Stimulated activated CD4-positive, alpha-beta T cell treated with anti-CD3 and anti-CD28 coated beads, Interleukin-1b, Interleukin-23, amount 100 ng/mL, for 24 hours (primary cell): ENCODE measurements around the gene MEF2A.

ENCODE experiments used
- DNase-seq, 4 experiments: peaks; one replicate each; pipeline ENCODE4 v3.0.0-alpha.2; 2020; ENCODE audit warnings: low read depth in 4 of 4, low spot score in 1 of 4

The MEF2A gene

DNA sequence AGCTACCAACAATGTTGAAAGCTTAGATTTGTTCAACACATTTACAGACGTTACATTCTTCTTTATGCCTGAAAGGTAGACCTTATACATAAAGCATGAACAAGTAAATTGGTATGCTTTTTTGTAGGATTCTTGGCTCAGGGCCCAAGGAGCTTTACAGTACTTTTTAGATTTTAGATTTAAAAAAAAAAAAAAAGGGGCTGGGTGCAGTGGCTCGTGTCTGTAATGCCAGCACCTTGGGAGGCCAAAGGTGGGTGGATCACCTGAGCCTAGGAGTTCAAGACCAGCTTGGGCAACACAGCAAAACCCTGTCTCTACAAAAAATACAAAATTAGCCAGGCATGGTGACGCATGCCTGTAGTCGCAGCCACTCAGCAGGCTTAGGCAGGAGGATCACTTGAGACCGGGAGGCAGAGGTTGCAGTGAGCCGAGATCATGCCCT, 39.7 kb downstream of the MEF2A start:
- no peak for DNase-seq

DNA sequence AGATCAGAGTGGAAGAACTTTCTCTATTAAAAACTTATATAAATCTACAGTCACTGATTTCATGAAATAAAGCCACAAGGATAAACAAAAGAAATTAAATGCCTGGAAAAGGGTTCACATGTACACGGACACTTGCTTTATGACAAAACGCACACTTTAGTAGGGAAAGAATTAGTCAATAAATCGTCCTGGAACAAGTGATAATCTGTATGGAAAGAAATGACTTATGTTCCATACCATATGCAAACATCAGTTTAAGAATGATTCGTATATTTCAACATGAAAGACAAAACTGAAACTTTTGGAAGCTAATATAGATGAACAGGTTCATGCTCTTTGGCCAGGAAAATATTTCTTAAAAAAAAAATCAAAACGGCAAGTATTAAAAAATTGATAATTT, 40.2 kb downstream of the MEF2A start:
- no peak for DNase-seq

DNA sequence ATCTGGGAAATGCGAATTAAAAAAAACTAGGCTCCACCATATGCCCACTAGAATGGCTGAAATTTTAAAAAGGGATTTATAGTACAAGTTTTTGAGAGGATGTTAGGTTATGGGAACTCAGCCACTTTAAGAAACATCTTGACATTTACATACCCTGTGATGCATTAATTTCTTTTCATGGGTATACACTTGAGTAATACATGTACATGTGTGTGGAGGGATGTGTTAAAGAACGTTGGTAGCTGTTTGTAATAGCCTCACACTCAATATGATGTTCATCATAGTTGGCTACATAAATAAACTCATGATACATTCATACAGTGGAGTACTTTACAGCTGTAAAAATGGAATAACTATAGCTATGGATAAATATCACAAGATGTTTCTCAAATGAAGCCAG, 40.9 kb downstream of the MEF2A start:
- no peak for DNase-seq

DNA sequence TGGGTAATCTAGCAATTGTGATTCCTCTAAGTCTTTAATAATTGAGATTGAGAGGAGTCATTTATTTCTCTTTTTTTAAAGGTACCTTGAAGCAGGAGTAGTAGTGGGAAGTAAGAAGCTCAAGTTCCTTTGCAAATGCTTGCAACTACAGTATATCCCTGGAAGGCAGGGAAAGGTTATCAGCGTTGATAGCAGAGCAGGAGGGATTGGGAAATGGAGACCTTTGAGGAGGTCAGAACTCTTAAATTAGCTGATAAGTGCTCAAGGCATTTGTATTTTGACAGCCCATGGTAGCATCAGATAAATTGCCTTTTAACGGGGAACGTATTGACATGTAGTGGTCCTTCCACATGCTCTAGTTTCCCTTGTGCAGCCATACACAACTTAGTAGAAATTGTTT, 47.7 kb downstream of the MEF2A start:
- no peak for DNase-seq

DNA sequence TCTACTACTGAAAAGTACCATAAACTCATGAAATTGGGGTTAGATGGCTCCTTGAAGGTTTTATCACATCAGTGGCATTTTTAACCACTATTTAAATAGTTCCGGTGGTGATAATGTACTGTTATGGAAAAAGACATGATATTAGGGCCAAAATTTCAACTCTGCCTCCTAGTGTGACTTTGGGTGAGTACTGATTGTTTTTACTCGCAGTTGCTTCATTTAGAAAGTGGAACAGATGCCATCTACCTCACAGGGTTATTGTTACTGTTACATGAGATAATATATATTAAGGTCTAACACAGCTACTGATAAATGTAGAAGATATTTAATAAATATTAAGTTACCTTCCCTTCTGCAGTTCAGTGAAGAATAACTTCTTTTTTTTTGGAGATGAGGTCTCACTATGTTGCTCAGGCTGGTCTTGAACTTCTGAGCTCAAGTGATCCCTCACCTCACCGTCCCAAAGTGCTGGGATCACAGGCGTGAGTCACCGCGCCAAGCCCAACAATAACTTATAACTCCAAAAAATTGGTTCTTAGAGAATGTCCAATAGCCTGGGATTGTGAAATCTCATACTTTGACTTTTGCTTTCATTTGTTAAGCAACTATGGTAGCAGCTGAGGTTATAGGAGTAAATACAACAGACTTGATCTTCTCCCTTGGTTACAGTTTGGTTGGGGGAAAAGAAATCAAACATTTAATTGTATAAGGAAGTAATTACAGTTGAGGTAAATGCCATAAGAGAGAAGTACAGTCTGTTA, 48.3 kb downstream of the MEF2A start:
- no peak for DNase-seq

DNA sequence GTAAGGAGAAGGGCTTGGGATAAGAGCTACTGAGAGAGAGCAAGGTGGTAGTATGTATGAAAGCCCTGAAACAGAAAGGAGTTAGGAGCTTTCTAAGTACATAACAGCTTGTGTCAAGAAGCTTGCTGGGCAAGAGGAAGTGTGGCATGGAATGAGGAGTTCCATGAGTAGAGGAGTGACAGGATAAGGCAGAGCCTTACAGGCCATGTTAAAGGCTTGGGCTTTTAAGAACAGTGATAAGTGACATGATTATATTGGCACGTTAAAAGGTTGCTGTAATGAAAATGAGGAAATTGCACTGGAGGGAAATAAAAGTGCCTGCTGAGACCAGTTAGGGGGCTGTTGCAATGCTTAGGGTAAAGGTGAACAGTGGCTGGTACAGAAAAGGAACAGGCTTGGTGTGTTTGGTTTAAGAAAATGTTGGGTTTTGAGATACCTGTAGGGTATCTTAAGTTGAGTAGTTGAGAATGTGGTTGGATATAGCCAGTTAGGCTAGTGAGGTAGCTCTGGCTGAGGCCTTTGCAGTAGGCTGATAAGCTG, 49.0 kb downstream of the MEF2A start:
- no peak for DNase-seq

DNA sequence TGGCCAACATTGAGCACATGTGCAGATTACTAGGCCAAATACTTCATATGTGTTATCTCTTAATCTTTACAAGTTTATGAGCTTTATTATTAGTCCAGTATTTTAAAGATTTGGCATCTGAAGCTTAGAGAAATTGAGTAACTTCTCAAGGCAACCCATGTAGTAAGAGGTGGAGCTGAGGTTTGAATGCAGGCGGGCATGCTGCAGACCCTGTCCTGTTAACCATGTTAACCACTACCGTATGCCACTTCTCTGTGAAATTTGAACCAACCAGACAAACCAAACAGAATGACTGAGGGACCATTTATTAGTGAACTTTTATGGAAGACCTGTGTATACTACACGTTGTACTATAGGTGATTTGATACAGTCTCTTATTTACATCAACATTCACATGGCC, 49.7 kb downstream of the MEF2A start:
- no peak for DNase-seq

DNA sequence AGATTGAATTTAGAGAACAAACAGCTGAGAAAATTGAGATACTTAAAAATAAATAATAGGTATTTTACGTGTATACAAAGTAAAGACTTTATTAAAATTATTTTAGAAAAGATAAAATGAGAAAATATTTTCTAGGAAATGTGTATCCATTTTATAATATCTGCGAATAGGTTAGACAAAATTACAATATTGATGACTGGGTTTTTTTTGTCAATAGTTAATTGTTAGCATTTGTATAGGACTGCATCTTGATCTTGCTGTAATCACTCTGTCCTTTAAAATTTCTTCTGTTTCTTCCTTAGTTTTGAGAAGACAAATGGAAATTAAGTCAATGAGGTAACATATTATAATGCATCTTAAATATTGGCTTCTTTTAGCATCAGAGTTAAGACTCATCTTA, 50.3 kb downstream of the MEF2A start:
- no peak for DNase-seq

DNA sequence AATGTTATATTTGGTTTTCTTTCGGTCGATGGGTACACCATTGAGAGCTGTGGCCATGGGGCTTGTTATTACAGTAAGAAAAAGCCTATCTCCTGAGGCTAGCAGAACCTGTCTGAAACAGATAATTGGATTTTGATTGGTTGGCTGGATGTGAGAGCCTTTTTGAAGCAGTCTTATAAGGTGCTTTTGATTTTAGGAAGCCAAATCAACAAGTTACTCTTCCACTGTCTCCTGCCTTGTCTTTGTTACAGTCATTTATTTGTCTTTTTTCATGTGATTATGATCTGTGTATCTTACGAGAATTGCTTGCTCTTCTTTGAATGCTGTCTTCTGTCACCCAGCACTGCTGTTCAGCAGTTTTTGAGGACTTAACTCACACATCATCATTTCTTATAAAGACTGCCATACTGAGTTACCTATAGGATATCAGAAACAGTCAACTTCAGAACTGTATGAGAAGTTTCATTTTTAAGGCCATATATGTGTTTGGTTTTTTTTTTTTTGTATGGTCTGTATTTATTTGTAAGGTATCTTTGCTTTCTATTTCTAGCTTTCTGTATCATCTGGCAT, 51.1 kb downstream of the MEF2A start:
- no peak for DNase-seq

DNA sequence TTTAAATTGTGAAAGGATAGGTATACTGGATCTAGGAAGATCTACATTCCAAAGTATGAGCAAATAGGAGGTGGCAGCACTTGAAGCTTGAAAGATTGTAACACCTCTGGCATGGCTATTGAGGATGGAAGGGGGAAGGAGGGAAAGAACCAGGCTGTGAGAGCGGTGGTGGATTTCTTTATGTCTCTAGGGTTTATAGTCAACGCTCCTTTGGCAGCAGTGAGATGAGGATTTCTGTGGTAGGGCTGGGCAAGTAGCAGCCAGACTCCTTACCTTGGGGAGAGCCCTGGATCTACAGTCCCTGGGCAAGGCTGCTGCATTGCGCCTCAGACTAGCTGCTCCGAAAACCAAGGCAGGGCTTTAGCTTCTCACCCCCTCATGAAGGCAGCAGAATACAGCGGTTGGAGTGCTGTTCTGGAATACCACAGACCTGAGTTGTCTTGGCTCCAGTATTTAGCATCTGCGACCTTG, 53.2 kb downstream of the MEF2A start:
- no peak for DNase-seq

DNA sequence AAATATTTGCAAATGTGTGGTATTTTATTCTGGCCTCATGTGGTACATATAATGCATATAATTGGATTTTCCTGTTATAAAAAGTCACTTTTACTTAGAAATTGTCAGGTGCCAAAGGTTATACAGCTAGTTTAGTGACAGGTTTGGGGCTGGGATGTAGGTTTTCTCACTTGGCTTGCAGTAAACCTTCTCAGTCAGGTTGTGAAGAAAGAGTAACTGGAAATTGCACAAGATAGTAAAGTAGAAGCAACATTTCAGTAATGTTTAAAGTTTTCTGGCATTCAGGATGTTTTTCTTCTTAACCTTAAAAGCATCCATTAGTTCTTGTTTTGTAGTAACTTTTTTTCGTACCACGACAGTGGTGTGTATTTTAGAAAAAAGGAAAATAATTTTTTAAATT, 53.9 kb downstream of the MEF2A start:
- DNase-seq, result no peak

DNA sequence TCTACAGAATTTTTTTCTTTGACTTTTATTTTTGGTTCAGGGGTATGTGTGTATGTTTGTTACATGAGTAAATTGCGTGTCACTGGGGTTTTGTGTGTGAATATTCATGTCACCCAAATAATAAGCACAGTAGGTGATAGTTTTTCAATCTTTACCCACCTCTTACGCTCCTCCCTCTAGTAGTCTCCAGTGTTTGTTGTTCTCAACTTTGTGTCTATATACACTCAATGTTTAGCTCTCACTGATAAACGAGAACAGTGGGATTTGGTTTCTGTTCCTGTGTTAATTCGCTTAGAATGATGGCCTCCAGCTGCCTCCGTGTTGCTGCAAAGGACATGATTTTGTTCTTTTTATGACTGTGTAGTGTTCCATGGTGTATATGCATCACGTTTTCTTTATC, 54.4 kb downstream of the MEF2A start:
- no peak for DNase-seq

DNA sequence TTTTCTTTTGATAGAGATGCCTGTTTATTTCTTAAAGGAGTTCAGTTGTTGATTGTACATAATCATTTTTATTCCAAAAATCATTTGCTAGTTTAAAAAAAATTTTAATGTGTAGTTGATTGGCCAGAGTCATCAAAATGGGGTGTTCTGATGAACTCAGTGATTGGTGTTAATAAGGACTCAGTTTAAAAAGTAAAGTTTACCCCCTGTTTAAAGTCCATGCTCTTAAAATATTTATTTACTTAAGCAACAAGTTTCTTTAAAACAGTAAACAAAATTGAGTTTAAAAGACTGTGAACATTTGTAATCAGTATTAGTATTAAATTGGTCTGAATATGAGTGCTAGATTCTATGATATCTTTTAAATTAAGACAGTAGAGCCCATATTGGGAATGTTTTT, 56.0 kb downstream of the MEF2A start:
- no peak for DNase-seq

DNA sequence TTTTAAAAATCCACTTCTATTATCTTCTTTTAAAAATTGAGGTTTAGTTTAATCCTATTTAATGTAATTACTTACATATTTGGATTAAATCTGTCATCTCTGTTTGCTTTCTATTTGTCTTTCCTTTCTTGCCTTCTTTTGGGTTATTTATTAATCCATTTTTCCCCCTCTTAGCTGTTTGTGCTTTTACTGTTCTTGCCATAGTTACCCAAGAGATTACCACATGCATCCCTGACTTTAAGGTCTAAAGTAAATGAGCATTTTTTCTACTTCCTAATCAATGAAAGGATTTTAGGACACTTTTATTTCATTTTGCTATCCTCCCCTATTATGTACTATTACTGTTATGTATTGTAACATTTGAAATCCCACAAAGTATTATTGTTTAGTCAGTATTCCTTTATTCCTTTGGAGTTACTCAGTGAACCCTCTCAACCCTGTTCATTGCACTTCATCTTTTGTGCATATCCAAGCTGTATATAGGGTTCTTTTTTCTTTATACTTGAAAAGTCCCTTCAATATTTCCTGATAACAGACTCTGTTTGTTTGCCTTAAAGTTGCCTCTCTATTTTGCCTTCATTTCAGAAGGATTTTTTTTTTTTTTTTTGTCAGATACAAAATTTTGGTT, 62.7 kb downstream of the MEF2A start:
- DNase-seq, result no peak

DNA sequence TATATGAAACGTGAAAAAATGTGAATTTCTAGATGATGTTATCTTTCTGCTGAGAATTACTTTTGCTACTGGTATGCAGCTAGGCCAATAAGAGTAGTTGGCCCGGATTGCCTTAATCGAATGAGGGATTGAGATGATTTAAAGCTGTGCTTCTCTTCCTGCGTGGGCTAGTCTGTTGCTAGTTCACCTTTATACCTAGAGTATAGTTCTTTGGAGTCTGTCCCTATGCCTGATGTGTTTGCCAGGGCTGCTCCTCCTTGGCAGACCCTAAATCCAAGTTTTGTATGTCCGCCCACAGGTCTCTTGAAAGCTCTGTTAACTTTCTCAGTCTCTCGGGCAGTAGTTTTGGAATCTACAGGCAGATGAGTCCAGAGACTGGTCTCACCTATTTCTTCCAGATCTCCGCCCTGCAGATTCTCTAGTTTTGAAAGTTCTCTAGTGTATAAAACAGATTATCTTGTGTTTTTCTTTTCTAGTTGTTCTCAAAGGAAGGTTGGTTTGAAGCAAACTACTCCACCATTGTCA, 64.9 kb downstream of the MEF2A start:
- DNase-seq, result no peak

DNA sequence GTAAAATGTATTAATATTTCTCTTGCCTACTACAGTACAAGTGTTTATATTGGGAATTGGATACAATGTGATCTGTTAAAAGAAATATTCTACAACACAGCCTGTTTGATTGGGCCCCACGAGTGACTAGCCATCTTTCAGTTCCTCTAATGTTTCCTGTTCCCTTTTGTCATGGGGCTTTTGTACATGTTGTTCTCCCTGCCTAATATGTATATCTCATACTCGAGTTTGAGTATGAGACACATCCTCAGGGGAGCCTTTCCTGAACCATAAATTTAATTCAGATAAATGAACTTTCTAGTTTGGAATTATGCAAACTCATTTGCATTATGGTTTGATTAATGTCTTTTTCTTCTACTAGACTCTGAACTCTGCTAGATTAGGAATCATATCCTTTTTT, 65.5 kb downstream of the MEF2A start:
- DNase-seq, result no peak

DNA sequence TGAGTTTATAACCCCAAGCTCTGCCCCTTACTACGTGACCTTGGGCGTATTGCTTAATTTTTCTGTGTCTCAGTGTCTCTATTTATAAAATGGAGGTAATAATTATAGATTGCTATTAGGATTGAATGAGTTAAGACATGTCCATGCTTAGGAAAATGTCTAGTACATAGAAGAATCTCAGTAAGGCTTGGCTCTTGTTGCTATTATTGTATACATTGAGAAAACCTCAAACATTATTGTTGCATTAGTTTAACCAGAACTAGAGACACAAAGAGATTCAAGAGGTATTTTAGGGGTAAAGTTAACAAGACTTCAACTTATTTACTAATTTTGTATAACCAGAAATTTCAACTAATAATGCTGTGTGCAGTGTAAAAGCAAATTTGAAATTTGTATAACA, 66.7 kb downstream of the MEF2A start:
- no peak for DNase-seq

DNA sequence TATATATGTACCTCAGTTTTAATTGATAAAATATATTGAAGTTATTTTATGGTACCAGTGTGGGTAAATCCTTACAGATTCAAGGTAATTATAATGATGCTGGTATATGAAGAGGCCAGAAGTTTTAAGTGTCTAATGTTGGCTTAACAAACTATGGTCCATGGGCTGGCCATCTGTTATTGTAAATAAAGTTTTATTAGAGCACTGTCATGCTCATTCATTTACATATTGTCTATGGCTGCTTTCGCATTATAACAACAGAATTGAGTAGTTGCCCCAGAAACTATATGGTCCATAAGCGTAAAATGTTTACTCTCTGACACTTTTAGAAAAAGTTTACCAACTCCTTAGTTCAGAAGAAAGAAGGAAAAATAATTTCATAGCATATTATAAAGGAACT, 67.9 kb downstream of the MEF2A start:
- no peak for DNase-seq

DNA sequence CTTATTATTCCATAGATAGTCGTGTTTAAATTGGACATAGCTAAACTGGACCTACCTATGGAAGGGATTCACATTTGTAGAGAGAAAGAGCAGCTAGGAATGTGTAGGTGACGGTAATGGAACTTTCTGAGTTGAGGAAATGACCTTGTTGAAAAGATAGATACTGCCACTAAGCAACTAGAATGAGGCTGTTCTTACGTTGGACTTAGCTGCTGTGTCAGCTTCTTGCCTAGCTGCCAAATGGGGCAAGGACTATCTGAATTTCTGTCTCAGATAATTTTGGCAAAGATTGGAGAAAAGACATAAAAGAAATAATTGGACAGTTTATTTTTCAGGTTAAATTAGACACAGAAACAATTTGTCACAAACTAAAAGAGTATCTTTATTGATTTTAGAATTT, 68.8 kb downstream of the MEF2A start:
- DNase-seq, result no peak

DNA sequence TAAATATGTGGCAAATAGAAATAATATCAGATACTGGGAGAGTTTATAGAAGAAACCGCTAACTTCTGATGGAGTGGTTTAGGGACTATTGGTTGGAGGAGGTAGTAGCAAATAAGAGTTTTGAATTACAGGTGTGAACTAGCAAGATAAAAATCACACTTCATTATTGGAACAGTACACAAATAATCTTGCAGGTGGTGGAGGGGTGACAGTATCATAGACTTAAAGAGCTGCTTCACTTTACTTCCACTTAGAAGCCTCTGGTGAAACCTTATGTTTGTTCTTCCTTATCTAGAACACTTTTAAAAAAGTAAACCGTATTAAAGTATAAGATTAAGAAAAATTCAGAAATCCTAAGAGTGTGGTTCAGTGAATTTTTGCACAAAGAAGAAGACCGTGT, 69.4 kb downstream of the MEF2A start:
- no peak for DNase-seq

DNA sequence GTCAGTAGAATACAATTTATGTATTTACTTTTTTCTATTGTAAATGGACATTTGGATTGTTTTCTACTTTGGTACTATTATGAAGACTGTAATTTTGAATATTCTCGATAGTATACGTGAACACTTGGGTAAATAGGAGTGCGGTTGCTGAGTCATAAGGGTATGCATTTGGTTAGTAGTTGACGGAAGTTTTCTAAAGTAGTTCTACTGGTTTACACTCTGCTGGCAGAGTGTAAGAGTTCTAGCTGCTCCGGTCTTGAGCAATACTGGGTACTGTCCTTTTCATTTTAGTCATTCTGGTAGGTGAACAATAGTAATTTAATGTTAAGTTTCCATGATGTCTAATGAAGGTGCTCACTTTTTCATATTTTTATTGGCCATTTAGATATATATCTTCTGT, 70.0 kb downstream of the MEF2A start:
- DNase-seq, result no peak

DNA sequence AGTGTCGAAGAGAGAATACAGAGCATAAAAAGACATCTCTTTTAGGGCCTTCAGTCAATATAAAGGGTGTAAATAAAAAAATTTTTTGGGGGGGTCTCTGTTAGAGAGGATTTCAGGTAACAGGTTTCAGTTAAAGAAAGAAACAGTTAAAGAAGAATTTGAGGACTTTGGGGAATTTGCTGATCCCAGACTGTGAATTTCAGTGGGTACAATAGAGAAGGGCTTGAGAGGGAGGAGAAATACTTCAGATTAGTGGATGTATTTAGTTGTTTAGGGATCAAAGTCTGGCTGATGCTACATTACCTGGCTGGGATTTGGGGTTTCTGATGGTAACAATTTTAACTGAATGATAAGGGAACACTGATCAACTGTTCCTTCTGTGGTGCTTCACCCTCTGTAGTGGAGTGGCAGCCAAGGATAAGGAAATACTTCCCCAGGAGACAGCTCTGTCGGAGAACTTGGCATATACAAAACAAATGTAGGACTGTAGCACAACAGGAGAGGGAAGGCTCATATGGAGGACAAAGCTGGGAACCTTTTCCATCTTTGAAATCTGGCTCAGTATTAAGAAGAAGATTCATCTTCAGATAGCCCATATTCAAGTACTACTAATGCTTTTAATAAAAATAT, 79.2 kb downstream of the MEF2A start:
- no peak for DNase-seq
